Keratinocyte (primary cell): ENCODE data around the gene IGFBP6.

Experiments
- CTCF ChIP-seq, 3 experiments: IDR thresholded peaks in 1 of 3; conservative IDR thresholded peaks in 1 of 3; optimal IDR thresholded peaks in 1 of 3; 2 replicates in 2 of 3; 3 replicates in 1 of 3; pipeline versions ENCODE3 to v1.5.1; 2011; ENCODE audit warnings: low read length in 3 of 3, mild to moderate bottlenecking in 3 of 3, moderate library complexity in 2 of 3, control low read depth in 1 of 3, inconsistent platforms in 1 of 3; ENCODE audit not compliant: insufficient read depth in 2 of 3; ENCODE audit errors: extremely low read depth in 1 of 3
- EZH2 ChIP-seq: IDR thresholded peaks from one replicate; pipeline ENCODE4 v1.6.1; 2012; ENCODE audit warnings: inconsistent platforms, mild to moderate bottlenecking, low read length, moderate library complexity

GRCh38 chr12:53118751-53119300, 21.4 kb downstream of the IGFBP6 start:
- TF ChIP-seq CTCF (optimal IDR thresholded peaks at IDR 0.05 in 1 of 3, IDR thresholded peaks at IDR 0.05 in 1 of 3, conservative IDR thresholded peaks at IDR 0.05 in 1 of 3; ENCODE audit: extremely low read depth in 1 of 3, insufficient read depth in 2 of 3, low read length in 3 of 3) (no peak), EZH2 (no peak)
